ENCODE measurements around the gene GALNS.
A peak's percentile ranks its signal among the peaks of the same experiment; 100 is the strongest.
"Not testable (repeated sequence)": the region's sequence is repeated elsewhere in the genome, so short reads cannot be mapped to it uniquely, and the experiment has no call there.

The GALNS gene

GRCh38 chr16:88834670-88835069, 22.1 kb downstream of the GALNS start:
- no peak for DNase-seq

- DNase-seq: no peak
Measured at GRCh38 chr16:88833086-88833485, 23.7 kb downstream of the GALNS start.

GRCh38 chr16:88831838-88832237, 24.9 kb downstream of the GALNS start:
- no peak for DNase-seq

GRCh38 chr16:88830783-88831182, 26.0 kb downstream of the GALNS start:
- no peak for DNase-seq

GRCh38 chr16:88830258-88830657, 26.5 kb downstream of the GALNS start:
- DNase-seq: no peak

GRCh38 chr16:88828711-88829110, 28.0 kb downstream of the GALNS start:
- DNase-seq: no peak

- no peak for DNase-seq
Measured at GRCh38 chr16:88827727-88828126, 29.0 kb downstream of the GALNS start.

- DNase-seq: no peak
Measured at GRCh38 chr16:88826070-88826840, 30.5 kb downstream of the GALNS start.

GRCh38 chr16:88825146-88825545, 31.6 kb downstream of the GALNS start:
- no peak for DNase-seq

GRCh38 chr16:88824256-88825077, 32.3 kb downstream of the GALNS start:
- DNase-seq: peak; percentile 8

GRCh38 chr16:88823646-88824045, 33.1 kb downstream of the GALNS start:
- DNase-seq: not testable (repeated sequence)

- DNase-seq: no peak
Measured at GRCh38 chr16:88822281-88823040, 34.3 kb downstream of the GALNS start.

- no peak for DNase-seq
Measured at GRCh38 chr16:88821168-88821850, 35.4 kb downstream of the GALNS start.

GRCh38 chr16:88820385-88821025, 36.2 kb downstream of the GALNS start:
- no peak for DNase-seq

- DNase-seq: no peak
Measured at GRCh38 chr16:88819126-88819525, 37.6 kb downstream of the GALNS start.

GRCh38 chr16:88818575-88818874, 38.2 kb downstream of the GALNS start:
- DNase-seq: no peak

- no peak for DNase-seq
Measured at GRCh38 chr16:88817785-88818574, 38.8 kb downstream of the GALNS start.

- DNase-seq: no peak
Measured at GRCh38 chr16:88816736-88817535, 39.8 kb downstream of the GALNS start.

GRCh38 chr16:88815901-88816589, 40.7 kb downstream of the GALNS start:
- peak; percentile 53 for DNase-seq

GRCh38 chr16:88815227-88815626, 41.5 kb downstream of the GALNS start:
- no peak for DNase-seq

All from NCI-H69 (cell line).